Stimulated activated CD8-positive, alpha-beta memory T cell treated with anti-CD3 and anti-CD28 coated beads, Interleukin-4, amount 100 ng/mL, for 48 hours (primary cell): ENCODE results near the gene PNLIPRP2.

Source experiments
- DNase-seq: peaks from one replicate; pipeline ENCODE4 v3.0.0-alpha.2; 2020

PNLIPRP2 gene

GRCh38 chr10:116657863-116658551 is 37.3 kb downstream of the PNLIPRP2 start:
- no peak for DNase-seq

- no peak for DNase-seq
These were observed 38.4 kb downstream of the PNLIPRP2 start for GRCh38 chr10:116659049-116659670.

- DNase-seq = no peak
These were observed 40.1 kb downstream of the PNLIPRP2 start for GRCh38 chr10:116660860-116661259.

GRCh38 chr10:116663342-116663741 is 42.6 kb downstream of the PNLIPRP2 start:
- no peak for DNase-seq

- DNase-seq = no peak
These were observed 43.9 kb downstream of the PNLIPRP2 start for GRCh38 chr10:116664631-116665030.

GRCh38 chr10:116665541-116666125 is 44.9 kb downstream of the PNLIPRP2 start:
- no peak for DNase-seq

- DNase-seq = no peak
These were observed 46.7 kb downstream of the PNLIPRP2 start for GRCh38 chr10:116667484-116667883.

- DNase-seq = no peak
These were observed 47.3 kb downstream of the PNLIPRP2 start for GRCh38 chr10:116668018-116668417.

- DNase-seq = no peak
These were observed 47.7 kb downstream of the PNLIPRP2 start for GRCh38 chr10:116668446-116668845.

GRCh38 chr10:116669080-116669479 is 48.3 kb downstream of the PNLIPRP2 start:
- DNase-seq = no peak

GRCh38 chr10:116669832-116670644 is 49.3 kb downstream of the PNLIPRP2 start:
- DNase-seq = no peak

- no peak for DNase-seq
These were observed 50.0 kb downstream of the PNLIPRP2 start for GRCh38 chr10:116670706-116671105.

GRCh38 chr10:116671274-116671926 is 50.6 kb downstream of the PNLIPRP2 start:
- DNase-seq = no peak

GRCh38 chr10:116672891-116673290 is 52.1 kb downstream of the PNLIPRP2 start:
- no peak for DNase-seq

GRCh38 chr10:116673866-116674265 is 53.1 kb downstream of the PNLIPRP2 start:
- DNase-seq = no peak

GRCh38 chr10:116674901-116675423 is 54.2 kb downstream of the PNLIPRP2 start:
- no peak for DNase-seq

- no peak for DNase-seq
These were observed 55.4 kb downstream of the PNLIPRP2 start for GRCh38 chr10:116676118-116676517.

- DNase-seq = no peak
These were observed 55.9 kb downstream of the PNLIPRP2 start for GRCh38 chr10:116676633-116677032.

- DNase-seq = no peak
These were observed 58.6 kb downstream of the PNLIPRP2 start for GRCh38 chr10:116679351-116679750.

- DNase-seq = no peak
These were observed 62.4 kb downstream of the PNLIPRP2 start for GRCh38 chr10:116683166-116683565.

GRCh38 chr10:116683821-116684220 is 63.1 kb downstream of the PNLIPRP2 start:
- no peak for DNase-seq

- DNase-seq = no peak
These were observed 64.0 kb downstream of the PNLIPRP2 start for GRCh38 chr10:116684781-116685180.

GRCh38 chr10:116685807-116686206 is 65.1 kb downstream of the PNLIPRP2 start:
- DNase-seq = no peak
